HG02852 (cell line): ENCODE measurements around the gene SCTR.

Source experiments
- ATAC-seq: cut with Tn5 transposase; IDR thresholded peaks from one replicate; pipeline ENCODE4 v1.9.1; 2021; ENCODE audit warnings: mild to moderate bottlenecking, moderate library complexity; ENCODE audit not compliant: unreplicated experiment

Gene SCTR

DNA sequence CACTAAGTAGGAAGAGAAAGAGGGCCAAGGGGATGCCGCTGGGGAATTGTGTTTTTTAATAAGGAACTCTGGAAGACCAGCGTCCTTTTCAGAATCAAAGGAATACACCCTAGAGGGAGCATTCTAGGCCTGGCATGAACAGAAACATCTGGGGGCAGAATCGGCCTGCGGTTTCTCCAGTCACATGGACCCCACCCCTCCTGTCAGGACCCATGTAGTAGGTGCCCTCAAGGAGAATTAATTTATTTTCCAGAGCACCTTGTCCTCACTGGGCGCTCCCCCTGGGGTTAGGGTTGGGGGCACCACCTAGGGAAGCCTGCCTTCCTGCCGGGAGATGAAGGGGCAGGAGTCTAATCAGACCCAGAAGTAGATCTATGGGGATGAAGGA is 48.4 kb downstream of the SCTR start:
- no peak for ATAC-seq

DNA sequence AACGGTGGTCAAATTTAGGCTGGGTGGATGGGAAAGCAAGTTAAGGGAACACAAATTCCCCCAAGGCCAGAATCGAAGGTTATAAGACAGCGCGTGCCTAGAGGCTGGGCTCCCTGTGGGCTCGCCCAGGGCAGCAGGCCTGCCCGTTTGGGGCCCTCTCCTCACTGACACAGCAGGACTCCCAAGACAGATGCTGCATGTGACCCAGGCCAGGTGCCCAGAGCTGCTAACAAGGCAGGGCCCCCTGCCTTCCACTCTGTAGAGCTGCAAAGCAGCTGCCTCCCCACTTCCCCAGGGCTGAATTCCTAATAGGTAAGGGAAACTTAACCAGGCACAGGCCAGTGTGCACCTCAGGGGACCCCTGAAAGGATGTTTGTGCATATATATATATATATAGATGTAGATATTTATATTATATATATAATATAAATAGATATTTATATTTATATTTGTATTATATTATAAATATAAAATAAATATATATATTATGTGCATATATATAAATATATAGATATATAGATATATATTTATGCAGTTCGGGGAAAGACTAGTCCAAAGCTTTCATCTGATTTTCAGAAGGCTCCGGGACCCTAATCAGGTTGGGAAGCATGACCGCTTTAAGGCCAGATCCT is 48.9 kb downstream of the SCTR start:
- no peak for ATAC-seq

DNA sequence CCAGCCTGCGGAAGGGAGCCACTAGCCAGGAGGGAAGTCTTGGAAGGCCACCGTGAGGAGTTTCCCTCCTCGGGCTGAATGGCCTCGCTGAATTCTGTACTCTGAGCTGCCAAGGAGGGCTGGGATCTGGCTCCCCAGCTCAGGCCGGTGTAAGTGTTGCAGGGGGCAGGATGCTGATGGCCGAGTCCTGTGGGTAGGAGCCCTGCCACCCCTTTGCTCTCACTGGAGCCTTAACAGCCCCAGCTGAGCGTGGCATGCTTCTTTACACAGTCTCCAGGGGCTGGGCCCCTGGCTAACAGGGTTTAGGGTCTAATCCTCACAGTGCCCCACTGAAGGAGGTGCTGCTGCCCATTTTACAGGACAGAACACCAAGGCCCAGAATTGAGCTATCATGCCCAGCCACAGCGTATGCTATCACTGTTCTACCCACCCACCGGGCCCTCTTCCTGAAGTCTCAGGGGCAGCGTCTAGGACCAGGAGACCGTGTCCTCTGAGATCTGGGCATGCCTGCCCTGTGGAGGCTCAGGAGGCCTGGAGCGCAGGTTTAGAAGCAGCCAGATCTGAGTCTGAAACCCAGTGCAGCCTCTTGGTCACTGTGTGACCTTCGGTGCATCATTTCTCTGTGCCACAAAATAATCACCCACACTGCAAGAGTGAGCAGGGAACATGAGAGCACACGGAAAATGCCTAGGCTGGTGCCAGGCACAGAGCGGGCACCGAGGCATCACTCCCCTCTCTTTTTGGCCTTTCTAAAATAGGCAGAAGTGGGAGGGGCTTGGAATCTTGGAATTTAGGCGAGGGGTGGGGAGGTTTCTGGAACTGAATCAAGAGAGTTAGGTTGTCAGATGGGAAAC is 49.7 kb downstream of the SCTR start:
- no peak for ATAC-seq

DNA sequence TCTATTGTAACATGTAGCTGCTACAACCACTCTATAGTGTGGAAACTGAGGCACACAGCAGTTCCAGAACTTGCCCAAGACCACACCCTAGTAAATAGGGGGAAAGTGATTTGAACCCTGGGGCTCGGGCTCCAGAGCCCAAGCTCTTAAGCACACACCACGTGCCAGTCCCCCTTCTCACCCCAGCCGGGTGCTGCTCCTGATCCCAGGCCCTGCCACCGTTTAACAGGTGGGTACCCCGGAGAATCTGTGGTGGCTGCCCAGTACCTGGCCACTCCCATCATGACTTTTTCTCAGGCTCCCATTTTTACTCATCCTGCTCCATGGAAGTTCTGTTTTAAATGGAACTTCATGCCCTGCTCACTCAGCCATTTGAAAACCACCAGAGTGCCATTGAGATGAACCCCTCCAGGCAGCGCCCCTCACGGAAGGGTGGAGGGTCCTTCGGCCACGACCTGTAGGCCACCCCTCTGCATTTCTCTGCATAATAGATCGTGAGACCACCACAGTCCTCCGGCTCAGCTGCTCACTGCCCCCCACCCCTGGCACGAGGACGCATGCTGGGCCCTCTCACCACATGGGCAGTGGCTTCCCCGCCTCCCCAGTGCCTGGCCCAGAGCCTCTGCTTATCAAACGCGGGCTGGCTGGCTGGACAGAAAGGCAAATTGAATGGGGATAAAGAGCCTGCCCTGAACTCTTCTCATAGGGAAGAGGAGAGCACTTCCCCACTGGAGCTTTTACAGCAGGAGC is 50.5 kb downstream of the SCTR start:
- no peak for ATAC-seq

DNA sequence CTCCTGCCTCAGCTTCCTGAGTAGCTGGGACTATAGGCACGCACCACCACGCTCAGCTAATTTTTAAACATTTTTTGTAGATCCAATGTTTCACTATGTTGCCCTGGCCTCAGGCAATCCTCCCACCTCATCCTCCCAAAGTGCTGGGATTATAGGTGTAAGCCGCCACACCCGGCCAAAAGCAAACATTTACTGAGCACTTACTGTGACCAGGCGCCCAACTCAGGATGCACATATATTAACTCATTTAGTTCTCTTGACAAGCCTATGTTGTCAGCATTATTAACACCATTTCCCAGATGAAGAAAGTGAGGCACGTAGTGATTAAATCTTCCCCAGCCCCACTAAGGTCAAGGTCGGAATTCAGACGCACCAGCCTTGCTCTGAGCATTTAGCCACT is 51.5 kb downstream of the SCTR start:
- no peak for ATAC-seq

DNA sequence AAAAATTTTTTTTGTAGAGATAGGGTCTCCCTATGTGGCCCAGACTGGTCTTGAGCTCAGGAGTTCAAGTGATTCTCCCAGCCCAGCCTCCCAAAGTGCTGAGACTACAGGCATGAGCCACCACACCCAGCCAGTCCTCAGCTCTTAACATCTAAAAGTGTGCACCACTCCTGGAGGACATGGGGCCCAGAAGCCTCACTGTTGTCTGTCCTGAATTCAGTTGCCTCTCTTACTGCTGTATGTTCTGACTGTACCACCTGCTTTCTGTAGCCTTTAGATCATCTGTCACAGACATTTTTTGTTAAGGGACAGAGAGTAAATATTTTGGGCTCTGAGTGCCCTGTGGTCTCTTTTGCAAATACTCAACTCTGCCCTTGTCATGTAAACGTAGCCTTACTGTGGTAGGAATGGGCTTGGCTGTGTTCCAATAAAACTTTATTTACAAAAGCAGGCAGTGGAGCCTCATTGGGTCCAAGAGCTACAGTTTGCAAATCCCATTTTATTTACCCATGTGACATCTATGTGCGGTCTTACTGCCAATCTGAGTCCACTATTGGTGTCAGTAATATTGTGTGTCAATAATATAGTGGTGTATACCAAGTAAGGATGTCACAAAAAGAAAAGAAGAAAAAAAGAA is 54.5 kb downstream of the SCTR start:
- ATAC-seq, result no peak

DNA sequence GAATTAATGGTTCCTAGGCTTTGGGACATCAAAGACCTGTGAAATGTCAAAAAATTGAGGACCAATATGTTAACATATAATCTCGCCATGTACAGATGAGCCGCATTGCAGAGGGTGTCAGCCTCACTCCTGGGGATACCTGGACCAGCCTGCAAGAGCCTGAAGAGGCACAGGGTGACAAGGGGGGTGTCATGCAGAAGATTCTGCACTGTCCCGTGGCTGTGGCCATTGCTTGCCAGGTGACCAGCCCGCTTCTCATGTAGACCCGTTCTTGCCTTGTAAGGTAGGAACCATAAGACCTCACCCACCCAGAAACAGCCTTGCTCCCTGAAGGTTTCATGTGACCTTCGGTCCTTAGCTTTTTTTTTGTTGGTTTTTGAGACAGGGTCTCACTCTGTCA is 55.2 kb downstream of the SCTR start:
- ATAC-seq, result no peak

DNA sequence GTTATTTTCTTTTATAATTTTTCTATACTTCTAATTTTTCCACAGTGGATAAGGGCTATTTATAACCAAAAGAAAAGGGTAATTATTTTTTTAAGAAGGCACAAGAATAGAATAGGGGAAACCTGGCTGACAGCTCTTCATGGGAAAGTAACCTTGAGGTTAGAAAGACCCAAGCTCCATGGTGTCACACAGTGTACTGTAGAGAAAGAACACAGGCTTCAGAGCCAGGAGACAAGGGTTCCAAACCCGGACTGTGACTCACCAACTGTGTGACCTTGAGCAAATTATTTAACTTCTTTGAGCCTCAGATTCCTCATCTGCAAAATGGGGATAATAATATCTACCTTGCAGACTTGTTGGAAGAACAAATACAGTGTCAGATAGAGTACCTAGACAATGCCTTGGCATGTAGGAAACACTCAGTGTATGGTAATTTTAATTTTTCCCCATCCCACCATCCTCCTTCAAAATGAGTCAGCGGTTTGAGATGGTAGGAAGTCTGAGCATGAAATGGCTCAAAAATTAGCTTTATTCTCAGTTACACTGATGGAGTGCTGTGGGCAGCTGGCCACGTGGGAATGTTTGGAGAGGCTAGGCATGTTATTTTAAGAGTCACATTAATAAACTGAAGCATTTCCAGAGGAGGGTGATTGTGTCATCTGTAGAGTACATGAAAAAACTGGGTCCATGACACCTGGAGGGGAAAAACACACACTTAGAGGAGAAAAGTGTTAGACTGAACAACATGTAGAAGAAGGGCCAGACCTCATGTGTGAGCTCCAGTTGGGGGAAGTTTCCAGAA is 55.9 kb downstream of the SCTR start:
- peak; percentile 42 for ATAC-seq

DNA sequence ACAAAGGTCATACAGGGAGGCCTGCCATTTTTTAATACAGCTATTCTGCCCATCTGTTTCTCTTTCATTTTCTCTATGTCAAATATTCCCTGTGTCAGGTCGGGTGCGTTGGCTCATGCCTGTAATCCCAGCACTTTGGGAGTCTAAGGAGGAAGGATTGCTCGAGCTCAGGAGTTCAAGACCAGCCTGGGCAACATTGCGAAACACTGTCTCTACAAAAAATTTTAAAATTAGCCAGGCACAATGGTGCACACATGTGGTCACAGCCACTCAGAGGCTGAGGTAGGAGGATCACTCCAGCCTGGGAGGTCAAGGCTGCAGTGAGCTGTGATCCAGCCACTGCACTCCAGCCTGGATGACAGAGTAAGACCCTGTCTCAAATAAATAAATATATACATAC is 57.9 kb downstream of the SCTR start:
- ATAC-seq, result no peak

DNA sequence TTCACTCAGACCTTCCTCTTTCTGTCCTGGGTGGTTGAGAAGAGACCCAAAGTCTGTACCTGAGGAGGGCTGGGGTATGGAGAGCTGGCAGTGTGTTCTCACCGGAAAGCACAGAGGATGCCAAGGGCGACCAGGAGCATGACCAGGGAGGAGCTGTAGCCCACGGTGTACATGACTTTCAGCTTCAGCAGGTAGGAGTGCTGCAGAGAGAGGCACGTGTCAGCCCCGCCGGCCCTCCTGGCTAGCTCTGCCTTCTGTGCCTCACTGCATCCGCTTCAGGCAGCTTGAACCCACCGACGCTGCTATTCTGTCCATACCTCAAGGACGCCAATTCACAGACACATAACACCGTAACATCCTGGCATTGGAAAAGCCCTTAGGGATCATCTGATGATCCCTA is 58.6 kb downstream of the SCTR start:
- no peak for ATAC-seq

DNA sequence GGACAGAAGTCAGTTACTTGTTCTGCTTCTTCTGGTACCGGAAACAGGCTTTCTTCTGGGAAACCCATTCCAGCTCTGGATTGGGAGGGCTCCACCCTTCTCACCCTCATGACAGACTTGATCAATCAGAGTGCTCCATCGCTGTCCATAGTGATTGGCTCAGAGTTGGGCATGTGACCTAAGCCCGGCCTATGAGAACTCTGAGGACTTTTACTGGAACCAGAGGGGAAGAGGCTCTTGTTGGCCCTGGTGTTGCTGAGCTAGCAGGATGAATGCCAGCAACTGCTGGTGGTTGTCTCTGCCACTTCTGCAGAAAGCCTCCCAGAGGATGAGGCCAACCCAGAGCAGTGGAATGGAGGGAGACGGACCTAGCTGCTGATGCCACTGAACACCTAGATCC is 59.3 kb downstream of the SCTR start:
- ATAC-seq, result no peak

DNA sequence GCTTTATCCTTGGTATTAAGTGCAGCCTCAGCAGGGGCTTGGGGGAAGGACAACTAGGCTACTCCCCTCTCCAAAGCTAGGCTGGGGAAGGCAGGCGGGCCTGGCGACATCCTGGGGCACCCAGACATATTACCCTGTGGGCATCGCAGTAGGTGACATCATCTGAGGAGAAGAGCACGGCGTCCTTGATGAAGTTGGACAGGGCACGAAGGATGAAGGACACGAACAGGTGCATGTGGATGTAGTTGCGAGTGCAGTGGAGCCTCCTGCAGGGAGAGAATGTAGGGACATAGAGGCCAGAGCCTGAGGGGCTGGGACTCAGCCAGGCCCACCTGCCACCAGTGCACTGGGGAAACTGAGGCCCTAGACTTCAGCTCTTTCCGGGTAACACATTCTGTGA is 60.3 kb downstream of the SCTR start:
- ATAC-seq, result no peak

DNA sequence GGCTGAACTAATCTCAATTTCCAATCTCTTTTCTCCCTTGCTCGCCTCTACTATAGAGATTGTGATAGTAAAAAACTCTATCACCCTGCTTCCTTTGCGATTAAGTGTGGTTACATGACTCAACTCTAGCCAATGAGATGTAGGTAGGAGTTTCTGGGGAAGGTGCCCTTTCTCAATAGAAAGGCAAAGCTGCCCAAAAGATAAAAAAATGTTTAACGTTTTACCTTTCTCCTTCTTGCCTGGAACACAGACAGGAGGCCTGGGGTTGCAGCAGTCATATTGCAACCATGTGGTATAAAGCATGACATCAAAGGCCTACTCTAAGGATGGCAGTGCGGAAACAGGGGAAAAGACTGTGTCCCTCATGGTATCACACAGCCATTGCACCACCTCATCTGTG is 61.1 kb downstream of the SCTR start:
- no peak for ATAC-seq

DNA sequence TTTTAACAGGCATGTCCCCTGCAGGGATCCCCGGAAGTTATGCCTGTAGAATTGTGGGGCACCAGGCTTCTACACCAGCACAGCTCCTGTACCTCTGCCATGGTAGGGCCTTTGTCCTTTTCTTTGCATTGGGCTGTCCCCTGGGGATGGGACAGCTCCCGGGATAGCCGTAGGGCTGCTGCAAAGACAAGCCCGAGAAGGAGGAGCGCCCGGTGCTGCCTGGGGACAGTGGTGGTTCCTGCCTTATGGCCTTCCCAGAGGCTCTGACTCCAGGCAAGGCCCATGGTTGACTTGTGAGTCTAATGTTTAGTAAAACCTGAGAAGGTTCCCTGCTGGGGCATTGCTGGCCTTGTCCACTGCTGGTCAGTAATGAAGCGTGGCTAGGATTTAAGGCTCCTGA is 61.7 kb downstream of the SCTR start:
- ATAC-seq, result no peak

DNA sequence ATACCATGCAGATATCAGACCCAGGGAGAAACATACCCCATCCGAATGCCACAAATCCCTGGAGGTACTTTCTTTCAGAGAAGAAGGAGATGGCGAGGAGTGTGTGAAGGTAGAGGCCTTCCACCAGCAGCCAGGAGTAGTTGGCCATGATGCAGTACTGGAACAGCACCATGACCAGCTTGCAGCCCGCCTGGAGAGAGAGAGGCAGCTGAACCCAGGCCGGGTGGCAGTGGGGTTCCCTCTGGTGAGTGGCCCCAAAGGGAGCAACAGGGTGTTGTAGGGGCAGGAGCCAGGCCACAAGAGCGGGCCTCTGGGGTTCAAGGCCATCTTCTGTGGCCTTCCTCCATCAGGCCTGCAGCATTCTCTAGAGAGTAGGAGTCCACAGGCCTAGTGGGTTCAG is 62.5 kb downstream of the SCTR start:
- ATAC-seq, result no peak

DNA sequence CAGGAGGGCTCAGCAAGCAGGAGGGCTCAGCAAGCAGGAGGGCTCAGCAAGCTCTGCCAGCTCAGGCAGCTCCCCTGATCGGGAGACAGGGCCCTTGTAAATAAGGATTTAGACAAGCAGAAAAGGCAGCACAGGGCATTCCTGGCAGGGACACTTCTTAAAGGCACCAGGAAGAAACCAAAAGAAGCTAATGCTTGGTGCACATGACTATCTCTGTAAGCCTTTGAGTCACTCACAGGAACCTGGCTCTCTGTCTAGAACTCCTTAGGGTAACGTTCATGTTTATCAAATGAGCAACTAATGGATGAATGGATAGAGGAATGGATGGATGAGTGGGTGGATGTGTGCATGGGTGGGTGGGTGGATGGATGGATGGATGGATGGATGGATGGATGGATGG is 64.2 kb downstream of the SCTR start:
- ATAC-seq, result no peak

DNA sequence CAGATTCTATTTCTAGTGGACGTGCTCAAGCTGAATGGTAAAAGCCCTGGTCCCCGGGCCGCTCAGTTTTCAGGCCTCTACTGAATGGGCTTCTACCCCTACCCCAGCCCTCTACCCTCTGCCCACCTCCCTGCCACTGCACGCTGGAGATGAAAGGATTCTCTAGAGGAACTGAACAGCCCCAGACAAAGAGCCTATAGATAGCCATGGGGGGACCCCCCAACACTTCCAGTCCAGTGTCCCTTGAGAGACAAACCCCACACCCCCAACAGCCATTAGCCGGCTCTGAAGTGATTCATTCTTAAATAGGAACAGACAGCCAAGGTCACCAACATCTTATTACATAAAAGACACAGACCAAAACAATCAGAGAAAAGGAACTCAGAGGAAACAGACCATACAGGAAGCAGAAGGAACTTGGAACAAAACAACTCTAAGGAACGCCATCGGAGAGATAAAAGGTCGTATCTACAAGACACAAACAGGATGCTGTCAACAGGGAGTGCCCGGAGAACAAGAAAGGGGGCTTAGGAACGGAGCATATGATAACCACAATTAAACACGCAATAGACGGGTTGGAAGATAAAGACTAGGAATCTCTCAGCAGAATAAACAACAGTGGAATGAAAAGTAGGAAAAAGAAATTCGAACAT is 69.1 kb downstream of the SCTR start:
- no peak for ATAC-seq

DNA sequence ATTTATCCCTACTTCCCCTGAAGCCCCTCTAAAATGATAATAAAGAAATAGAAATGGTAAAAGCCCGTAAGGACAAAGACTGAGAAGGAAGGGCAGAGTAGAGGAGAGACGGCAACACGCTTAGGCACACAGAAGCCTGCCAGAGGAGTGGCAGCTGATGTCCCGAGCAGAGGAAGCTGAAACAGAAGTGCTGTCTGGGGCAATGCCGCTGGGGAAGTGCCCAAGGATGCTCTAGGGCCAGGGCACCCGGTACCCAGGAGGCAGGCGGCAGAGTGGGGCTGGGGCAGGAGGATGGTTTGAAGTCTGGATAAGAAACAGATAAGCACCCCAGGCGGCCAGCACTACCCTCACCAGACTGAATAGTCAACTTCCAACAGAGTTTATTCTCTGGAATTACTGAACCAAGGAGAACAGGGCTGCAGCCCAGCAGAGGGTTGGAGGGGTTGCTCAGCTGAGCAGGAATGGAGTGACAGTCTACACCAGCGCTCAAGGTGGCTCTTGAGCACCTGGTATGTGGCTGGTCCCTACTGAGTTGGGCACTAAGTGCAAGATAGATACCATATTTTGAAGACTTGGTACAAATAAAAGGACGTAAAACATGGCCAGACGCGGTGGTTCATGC is 70.2 kb downstream of the SCTR start:
- no peak for ATAC-seq

DNA sequence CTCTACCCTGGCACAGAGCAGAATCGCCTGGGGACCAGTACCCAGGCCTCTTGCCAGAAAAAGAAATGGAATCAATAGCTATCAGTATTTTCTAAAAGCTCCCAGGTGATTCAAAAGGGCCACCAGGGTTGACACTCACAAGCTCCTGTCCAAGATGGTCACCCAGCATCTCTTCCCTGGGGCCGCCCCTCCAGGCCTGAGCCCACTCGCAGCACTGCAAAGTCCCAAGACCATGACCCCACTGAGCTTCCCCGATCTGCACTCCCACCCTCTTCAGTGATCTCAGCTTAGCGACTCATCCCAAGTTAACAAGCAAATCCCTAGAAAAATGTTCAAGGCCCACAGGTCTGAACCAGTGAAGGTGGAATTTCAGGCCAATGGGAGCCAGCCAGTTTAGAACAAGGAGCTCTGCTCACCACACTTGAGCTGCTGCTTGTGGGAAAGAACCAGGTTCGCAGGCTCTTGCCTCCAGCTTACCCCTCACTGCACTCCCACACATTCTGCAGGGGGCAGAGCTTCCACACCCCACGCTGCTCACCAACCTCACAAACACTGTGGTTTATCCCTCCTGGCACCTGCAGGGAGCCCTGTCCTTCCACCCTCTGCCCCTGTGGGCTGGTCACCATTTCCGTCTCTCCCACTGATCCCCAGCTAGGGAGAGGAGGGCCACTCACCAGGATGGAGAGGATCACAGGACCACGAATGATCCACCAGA is 72.8 kb downstream of the SCTR start:
- ATAC-seq, result no peak
